Gastroesophageal sphincter (tissue), 4 donors: Measurements from ENCODE around the gene DEDD2. TPM values are rescaled to one million over a fixed set of nuclear protein-coding genes. Genes with fewer than 3 reads are reported as not detected.

Source experiments
- ATAC-seq: fragments of 150-250 bp; one replicate; pipeline ENCODE4 v1.9.1; 2016; ENCODE audit warnings: mild to moderate bottlenecking, moderate library complexity
- H3K27ac ChIP-seq, 4 donors: fragments of 200-600 bp; sonication (generic) in 3 of 4; 1 replicate in 3 of 4; 2 replicates in 1 of 4; pipeline ENCODE4 v1.5.1; 2016 to 2019
- H3K27me3 ChIP-seq: fragments of 200-600 bp; sonication (generic); one replicate; pipeline ENCODE4 v1.5.1; 2019
- H3K36me3 ChIP-seq, 2 donors: fragments of 200-600 bp; sonication (generic); one replicate each; pipeline ENCODE4 v1.5.1; 2019; ENCODE audit warnings: control low read depth in 1 of 2
- H3K4me1 ChIP-seq, 3 donors: fragments of 200-600 bp; sonication (generic); 1 replicate in 2 of 3; 2 replicates in 1 of 3; pipeline ENCODE4 v1.5.1; 2016 to 2019; ENCODE audit warnings: control low read depth in 2 of 3
- H3K4me3 ChIP-seq, 2 donors: fragments of 200-600 bp; sonication (generic); one replicate each; pipeline ENCODE4 v1.5.1; 2019; ENCODE audit warnings: mild to moderate bottlenecking in 1 of 2, moderate library complexity in 1 of 2
- H3K9me3 ChIP-seq, 3 donors: fragments of 200-600 bp; sonication (generic); one replicate each; pipeline ENCODE4 v1.5.1; 2017 to 2019; ENCODE audit warnings: control low read depth in 2 of 3
- CTCF ChIP-seq, 4 experiments: fragments of 200-600 bp in 2 of 4; fragments of 450-650 bp in 2 of 4; sonication (generic) in 1 of 4; IDR thresholded peaks; one replicate each; pipeline ENCODE4 v1.5.1; 2017 to 2019; ENCODE audit warnings: antibody characterized with exemption in 4 of 4, mild to moderate bottlenecking in 2 of 4, moderate library complexity in 2 of 4
- EP300 ChIP-seq: sonication (generic); formaldehyde crosslinking; IDR thresholded peaks from one replicate; pipeline ENCODE4 v1.6.1; 2017; ENCODE audit warnings: antibody characterized with exemption, mild to moderate bottlenecking
- POLR2A ChIP-seq, 2 donors: fragments of 450-650 bp; IDR thresholded peaks; one replicate each; pipeline ENCODE4 v1.6.1; 2017; ENCODE audit warnings: antibody characterized with exemption in 2 of 2, mild to moderate bottlenecking in 2 of 2, moderate library complexity in 1 of 2
- POLR2AphosphoS5 ChIP-seq: sonication (generic); formaldehyde crosslinking; IDR thresholded peaks from one replicate; pipeline ENCODE4 v1.6.1; 2017; ENCODE audit warnings: antibody characterized with exemption
- WGBS, 2 donors: methylation state at CpG; one replicate each; pipeline ENCODE4 v1.1.5; 2018; ENCODE audit warnings: low coverage in 1 of 2; 5-methylcytosine and 5-hydroxymethylcytosine counted together
- total RNA-seq, 4 donors: library from RNA; depleted of rRNA; stranded (reverse); fragments of >200 nt; gene quantifications; one replicate each; pipeline ENCODE4 v1.1.0, GENCODE V29; 2016

DEDD2 gene
- total RNA-seq, 4 donors from 2014 or later: 31.1 to 39.3 (median 33.4) TPM

- Histone ChIP-seq H3K27ac (peak overlapping the region in 2 of 4 donors; percentile 50 to 68), H3K9me3 (no peaks in the 10 kb centered on the region), H3K4me1 (peaks cover 0 to 22% (median 6%) of the 10 kb centered on the region in 3 donors), H3K36me3 (no peaks in the 10 kb centered on the region), H3K27me3 (peaks cover 82% of the 10 kb centered on the region), H3K4me3 (peak overlapping the region; percentile 36 to 59)
- WGBS, 2 donors: 0% methylated on average over 1 of the region's 31 CpGs; no CpG with 5 or more reads in 1 of the 2 donors
- peak; percentile 73 for ATAC-seq
- TF ChIP-seq EP300: no peak
- no peak for TF ChIP-seq POLR2A (IDR thresholded peaks at IDR 0.05)
- no peak for TF ChIP-seq POLR2AphosphoS5
- no peak for TF ChIP-seq CTCF (IDR thresholded peaks at IDR 0.05)
Observed at GRCh38 chr19:42176649-42176989, 40.9 kb downstream of the DEDD2 start.

GRCh38 chr19:42175952-42176648 is 41.4 kb downstream of the DEDD2 start:
- WGBS, 2 donors: 0% methylated on average over 28 to 29 of the region's 34 CpGs
- Histone ChIP-seq H3K27me3 (peaks cover 82% of the 10 kb centered on the region), H3K4me3 (peak overlapping the region; percentile 36 to 59), H3K36me3 (no peaks in the 10 kb centered on the region), H3K27ac (peak overlapping the region in 2 of 4 donors; percentile 50 to 68), H3K9me3 (no peaks in the 10 kb centered on the region), H3K4me1 (peaks cover 0 to 22% (median 6%) of the 10 kb centered on the region in 3 donors)
- no peak for TF ChIP-seq POLR2A (IDR thresholded peaks at IDR 0.05)
- TF ChIP-seq EP300: no peak
- TF ChIP-seq POLR2AphosphoS5: no peak
- no peak for TF ChIP-seq CTCF (IDR thresholded peaks at IDR 0.05)
- ATAC-seq: peak; percentile 37

- Histone ChIP-seq H3K9me3 (no peaks in the 10 kb centered on the region), H3K36me3 (no peaks in the 10 kb centered on the region), H3K27me3 (peaks cover 77% of the 10 kb centered on the region), H3K4me1 (peaks cover 0 to 22% (median 6%) of the 10 kb centered on the region in 3 donors), H3K27ac (no peak overlapping the region), H3K4me3 (no peak overlapping the region)
- no peak for ATAC-seq
- no peak for TF ChIP-seq POLR2AphosphoS5
- no peak for TF ChIP-seq EP300
- no peak for TF ChIP-seq CTCF (IDR thresholded peaks at IDR 0.05)
- TF ChIP-seq POLR2A (IDR thresholded peaks at IDR 0.05): no peak
- 30% methylated on average over 6 of the region's 6 CpGs for WGBS, 2 donors
Observed at GRCh38 chr19:42174958-42175734, 42.3 kb downstream of the DEDD2 start.

GRCh38 chr19:42174188-42174587 is 43.3 kb downstream of the DEDD2 start:
- Histone ChIP-seq H3K36me3 (no peaks in the 10 kb centered on the region), H3K9me3 (no peaks in the 10 kb centered on the region), H3K4me1 (peaks cover 0 to 22% (median 6%) of the 10 kb centered on the region in 3 donors), H3K4me3 (no peak overlapping the region), H3K27ac (no peak overlapping the region), H3K27me3 (peaks cover 76% of the 10 kb centered on the region)
- WGBS, 2 donors: 75 to 78% methylated on average over 4 to 10 of the region's 11 CpGs
- no peak for TF ChIP-seq CTCF (IDR thresholded peaks at IDR 0.05)
- no peak for TF ChIP-seq EP300
- no peak for TF ChIP-seq POLR2A (IDR thresholded peaks at IDR 0.05)
- no peak for TF ChIP-seq POLR2AphosphoS5
- no peak for ATAC-seq
